Stimulated activated CD4-positive, alpha-beta T cell treated with anti-CD3 and anti-CD28 coated beads, TNF-alpha, amount 100 ng/mL, for 4 hours (primary cell): ENCODE results near the gene UBE4B.

Experiments used
- DNase-seq, 3 experiments: peaks; one replicate each; pipeline ENCODE4 v3.0.0-alpha.2; 2020; ENCODE audit warnings: low read depth in 3 of 3

The UBE4B gene

GRCh38 chr1:10033359-10033845, 644 bp downstream of the UBE4B start:
- no peak for DNase-seq

GRCh38 chr1:10042746-10043145, 10.0 kb downstream of the UBE4B start:
- no peak for DNase-seq

- DNase-seq, result no peak
Observed at GRCh38 chr1:10045480-10046355, 13.0 kb downstream of the UBE4B start.

- no peak for DNase-seq
Observed at GRCh38 chr1:10046356-10047085, 13.8 kb downstream of the UBE4B start.

GRCh38 chr1:10048601-10049000, 15.8 kb downstream of the UBE4B start:
- no peak for DNase-seq

GRCh38 chr1:10050611-10051010, 17.9 kb downstream of the UBE4B start:
- DNase-seq, result no peak

GRCh38 chr1:10051656-10052055, 18.9 kb downstream of the UBE4B start:
- no peak for DNase-seq

GRCh38 chr1:10052347-10052746, 19.6 kb downstream of the UBE4B start:
- no peak for DNase-seq

- no peak for DNase-seq
Observed at GRCh38 chr1:10054465-10054864, 21.7 kb downstream of the UBE4B start.

- no peak for DNase-seq
Observed at GRCh38 chr1:10056599-10056987, 23.8 kb downstream of the UBE4B start.

GRCh38 chr1:10057343-10057742, 24.6 kb downstream of the UBE4B start:
- no peak for DNase-seq

GRCh38 chr1:10057796-10058195, 25.0 kb downstream of the UBE4B start:
- DNase-seq, result no peak

GRCh38 chr1:10059342-10059718, 26.6 kb downstream of the UBE4B start:
- no peak for DNase-seq

GRCh38 chr1:10060311-10061100, 27.7 kb downstream of the UBE4B start:
- DNase-seq, result no peak

- no peak for DNase-seq
Observed at GRCh38 chr1:10061276-10061675, 28.5 kb downstream of the UBE4B start.

GRCh38 chr1:10063878-10064277, 31.1 kb downstream of the UBE4B start:
- DNase-seq, result no peak

GRCh38 chr1:10064416-10065343, 31.9 kb downstream of the UBE4B start:
- no peak for DNase-seq

- no peak for DNase-seq
Observed at GRCh38 chr1:10065344-10065685, 32.6 kb downstream of the UBE4B start.

GRCh38 chr1:10065760-10066159, 33.0 kb downstream of the UBE4B start:
- no peak for DNase-seq

GRCh38 chr1:10068605-10069294, 36.0 kb downstream of the UBE4B start:
- no peak for DNase-seq

GRCh38 chr1:10070206-10070605, 37.4 kb downstream of the UBE4B start:
- DNase-seq, result no peak
